ENCODE data around the gene COPB2.

Gene COPB2

DNA sequence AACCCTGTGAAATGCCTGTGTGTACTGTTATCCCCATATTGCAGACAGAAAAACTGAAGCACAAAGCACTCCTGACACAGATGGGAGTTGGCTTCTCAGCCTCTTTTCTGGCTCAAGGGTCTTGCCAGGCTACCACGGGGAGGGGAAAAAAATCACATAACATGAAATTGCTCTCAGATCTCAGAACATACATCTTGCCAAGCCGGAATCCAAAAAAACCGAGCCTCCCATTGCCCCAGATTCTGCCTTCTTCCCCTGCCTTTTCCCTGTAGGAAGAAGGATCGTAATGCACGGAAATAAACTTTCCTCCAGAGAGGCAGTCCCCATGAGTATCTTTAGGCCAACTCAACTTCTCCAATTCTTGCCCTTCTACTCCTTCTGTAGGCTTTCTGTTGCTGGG lies 62.2 kb downstream of the COPB2 start:
- DNase-seq (ENCODE audit: low spot score) = no peak

DNA sequence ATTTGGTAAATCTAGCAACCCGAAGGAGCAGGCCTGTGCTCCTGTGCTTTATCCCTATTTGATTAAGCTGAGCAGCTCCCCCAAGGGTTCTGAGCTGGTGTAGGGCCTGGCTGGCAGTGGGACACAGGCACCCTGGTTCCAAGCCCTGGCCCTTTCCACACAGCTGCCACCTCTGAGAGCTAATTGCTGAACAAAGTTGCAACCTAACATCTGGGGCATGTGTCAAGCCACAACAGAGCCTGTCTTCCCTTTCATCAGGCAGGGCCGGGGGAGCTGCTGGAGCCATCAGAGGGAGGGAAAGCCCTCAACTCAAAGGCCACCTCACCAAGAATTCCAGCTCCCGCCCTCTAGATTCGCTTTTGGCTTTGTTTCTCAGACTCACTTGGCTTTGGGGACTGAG lies 62.7 kb downstream of the COPB2 start:
- no peak for DNase-seq (ENCODE audit: low spot score)

DNA sequence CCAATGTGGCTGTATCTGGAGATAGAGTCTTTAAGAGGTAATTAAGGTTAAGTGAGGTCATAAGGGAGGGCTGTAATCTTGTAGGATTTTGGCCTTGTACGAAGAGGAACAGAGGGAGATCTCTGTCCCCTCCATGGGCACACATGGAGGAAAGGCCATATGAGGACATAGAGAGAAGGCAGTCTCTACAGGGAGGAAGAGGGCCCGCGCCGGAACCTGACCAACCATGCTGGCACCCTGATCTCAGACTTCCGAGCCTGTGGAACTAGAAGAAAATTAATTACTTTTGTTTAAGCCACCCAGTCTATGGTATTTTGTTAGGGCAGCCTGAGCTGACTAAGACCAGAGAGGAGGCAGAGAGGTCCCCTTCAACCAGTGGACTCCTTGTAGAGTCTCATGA lies 63.3 kb downstream of the COPB2 start:
- DNase-seq (ENCODE audit: low spot score) = no peak

DNA sequence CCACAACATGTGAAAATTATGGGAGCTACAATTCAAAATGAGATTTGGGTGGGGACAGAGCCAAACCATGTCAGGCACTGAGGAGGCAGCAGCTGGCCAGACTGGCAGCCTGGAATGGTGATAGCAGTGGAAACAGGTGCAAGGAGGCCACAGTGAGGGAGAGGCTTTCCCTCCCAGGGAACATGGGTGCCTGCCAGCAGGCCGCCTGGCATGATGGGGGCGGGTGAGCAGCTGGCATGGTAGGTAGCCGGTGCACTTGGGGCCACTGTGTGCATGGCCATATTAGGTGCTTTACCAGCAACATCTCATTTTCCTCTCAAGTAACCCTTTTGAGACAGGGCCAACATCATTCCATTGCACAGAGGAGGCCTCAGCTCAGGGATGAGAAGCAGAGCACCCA lies 63.9 kb downstream of the COPB2 start:
- no peak for DNase-seq (ENCODE audit: low spot score)

DNA sequence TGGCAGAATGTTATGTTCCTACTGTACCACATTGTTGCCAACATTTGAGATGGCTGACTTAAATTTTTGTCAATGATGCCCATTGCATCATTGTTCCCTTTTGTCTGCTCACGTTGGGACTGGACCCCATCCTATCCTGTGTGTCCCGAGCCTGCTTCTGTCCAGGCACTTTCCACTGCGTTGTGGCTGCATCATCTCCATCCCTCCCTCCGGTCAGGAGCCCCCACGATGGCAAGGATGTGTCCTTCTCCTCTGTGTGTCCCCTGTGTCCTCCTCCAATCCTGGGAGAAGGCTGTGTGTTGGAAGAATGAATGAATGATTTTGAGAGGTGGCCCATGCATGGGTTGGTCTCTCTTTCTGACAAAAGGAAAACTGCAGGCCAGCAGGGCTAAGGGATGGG lies 65.0 kb downstream of the COPB2 start:
- DNase-seq (ENCODE audit: low spot score) = no peak

DNA sequence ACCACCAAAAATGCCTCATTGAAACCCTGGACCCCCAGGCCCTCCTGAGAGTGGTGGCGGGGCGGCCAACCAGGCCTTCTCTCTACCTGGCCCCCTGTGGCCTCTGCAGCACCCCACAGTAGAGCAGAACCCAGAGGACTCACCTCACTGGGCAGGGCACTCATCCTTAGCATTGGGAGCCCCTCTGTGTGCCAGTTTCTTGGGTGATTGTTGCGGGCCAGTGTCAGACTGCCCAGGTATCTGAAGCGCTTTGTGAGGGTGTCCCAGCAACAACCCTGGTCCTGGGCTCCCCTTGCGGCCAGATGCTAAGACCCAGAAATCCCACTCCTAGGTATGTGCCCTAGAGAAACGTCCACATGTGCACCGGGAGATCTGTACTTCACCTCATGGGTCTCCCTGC lies 66.3 kb downstream of the COPB2 start:
- DNase-seq (ENCODE audit: low spot score) = no peak

DNA sequence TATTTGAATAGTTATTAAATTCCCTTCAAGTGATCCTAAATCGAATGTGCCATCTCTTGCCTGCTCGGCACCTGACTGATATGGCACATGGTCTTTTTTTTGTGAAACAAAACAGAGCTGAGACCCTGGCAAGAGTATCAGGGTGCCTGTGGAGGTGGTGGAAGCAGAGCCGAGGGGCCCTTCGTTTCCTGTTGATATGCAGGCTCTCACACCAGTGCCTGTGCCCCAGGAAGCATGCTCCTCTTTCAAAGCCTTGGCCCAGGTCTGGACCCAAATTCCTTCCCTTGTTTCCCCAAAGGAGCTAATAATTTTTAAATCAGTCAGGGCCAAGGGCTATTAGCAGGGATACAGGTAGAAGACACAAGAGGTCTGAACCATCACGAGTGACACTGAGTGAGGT lies 67.1 kb downstream of the COPB2 start:
- DNase-seq (ENCODE audit: low spot score) = no peak

DNA sequence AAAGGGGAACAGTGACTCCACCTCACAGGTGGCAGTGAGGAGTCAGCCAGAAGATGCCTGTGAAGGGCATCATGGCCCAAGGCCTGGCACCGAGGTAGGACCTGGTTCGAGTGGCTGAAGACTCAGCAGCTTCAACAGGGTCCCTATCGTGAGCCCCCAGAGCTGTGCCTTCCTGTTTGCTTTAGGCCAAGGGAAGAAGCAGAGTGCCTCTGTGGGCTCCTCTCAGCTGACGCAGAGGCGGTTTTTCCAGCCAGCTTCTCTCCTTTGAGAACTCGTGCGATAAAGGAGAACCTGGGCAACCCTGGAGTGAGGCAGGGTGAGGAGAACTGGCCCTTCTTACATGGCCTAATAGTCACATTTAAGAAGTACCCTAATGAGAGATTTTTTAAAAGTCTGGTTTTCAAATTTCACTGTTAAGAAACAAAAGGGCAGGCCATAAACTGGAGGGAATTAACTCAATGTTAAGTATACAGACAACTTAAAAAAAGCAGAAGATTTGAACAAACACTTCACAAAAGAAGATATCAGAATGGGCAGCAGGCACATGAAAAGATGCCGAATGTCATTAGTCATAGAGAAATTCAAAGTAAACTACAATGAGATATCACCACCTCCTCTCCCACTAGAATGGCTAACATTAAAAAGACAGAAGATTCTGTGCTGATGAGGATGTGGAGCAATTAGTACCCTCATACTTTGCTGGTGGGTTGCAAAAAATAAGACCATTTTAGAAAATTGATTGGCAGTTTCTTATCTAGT lies 68.7 kb downstream of the COPB2 start:
- no peak for DNase-seq (ENCODE audit: low spot score)

DNA sequence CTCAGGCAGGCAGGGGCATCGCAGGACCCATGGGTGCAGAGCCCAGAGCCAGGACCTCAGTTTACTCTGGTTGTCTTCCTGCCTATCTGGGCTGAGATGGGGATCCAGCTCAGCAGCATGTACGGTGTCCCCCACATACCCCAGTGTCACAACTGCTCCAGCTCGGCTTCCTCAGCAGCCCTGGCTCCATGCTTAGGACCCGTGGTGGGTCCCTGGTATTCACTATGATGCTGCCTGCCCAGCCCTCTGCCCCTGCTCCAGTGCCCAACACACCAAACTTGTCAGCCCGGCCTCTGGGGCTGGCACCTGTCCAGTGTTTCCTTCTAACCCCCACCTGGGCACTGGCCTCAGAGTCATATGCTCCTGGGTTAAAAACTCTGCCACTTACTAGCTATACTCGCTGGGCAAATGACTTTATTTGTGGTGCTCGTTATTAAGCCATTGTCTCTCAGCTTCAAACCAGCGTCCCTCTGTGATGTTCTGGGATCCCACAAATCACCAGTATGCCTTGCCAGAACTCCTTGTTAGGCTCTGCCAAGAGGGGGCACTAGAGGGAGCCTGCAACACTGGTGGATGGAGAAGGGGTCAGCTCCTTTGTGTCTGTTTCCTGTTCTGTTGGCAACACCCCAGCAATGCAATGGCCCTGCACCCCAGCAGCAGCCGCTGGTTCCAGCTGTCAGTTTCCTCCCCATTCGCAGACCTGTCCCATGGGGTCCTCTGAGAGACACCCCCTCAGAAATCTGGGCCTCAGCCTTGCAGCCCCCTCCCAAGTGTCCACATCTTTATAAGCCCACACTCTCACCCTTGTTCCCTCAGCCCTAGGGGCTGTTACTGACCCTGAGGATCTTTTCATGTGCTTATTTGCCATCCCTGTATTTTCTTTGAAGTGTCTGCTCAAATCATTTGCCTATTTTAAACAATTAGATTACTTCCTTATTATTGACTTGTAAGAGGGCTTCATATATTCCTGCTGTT lies 69.7 kb downstream of the COPB2 start:
- DNase-seq (ENCODE audit: low spot score) = peak; percentile 18

DNA sequence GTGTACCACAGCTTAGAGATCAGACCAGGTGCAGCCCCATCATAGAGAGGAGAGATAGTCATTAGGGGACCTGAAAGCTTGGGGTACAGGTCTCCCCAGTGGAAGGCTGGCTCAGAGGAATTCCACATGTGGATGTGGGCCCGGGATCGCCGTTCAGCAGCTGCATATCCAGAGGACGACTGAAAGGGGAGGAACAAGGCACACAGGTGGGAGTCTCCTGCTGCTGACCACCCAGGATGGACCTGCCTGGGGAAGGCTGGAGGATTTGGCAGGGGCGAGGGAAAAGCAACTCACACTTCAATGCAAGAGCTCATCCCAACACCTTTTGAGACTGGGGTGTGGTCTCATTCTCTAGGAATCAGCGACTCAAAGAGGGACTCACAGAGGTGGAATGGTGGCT lies 70.6 kb downstream of the COPB2 start:
- DNase-seq (ENCODE audit: low spot score) = no peak

DNA sequence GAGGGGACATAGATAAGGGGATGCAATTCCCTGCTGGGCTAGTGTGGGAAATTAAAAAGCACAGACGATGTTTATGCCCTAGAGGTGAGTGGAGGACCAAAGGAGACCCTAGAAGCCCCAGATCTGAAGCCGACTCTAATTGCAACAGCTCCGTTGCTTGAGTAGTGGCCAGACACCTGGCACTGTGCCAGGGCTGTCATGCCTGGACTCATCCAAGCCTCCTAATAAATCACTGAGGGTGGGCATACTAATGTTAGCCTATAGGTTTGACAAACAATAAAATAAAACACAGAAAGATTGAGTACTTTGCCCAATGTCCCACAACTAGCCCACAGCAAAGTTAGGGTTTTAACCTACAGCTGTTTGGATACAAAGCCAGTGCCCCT lies 71.0 kb downstream of the COPB2 start:
- DNase-seq (ENCODE audit: low spot score) = no peak

GRCh38 chr3:139317660-139318430 lies 71.6 kb downstream of the COPB2 start:
- no peak for DNase-seq (ENCODE audit: low spot score)

DNA sequence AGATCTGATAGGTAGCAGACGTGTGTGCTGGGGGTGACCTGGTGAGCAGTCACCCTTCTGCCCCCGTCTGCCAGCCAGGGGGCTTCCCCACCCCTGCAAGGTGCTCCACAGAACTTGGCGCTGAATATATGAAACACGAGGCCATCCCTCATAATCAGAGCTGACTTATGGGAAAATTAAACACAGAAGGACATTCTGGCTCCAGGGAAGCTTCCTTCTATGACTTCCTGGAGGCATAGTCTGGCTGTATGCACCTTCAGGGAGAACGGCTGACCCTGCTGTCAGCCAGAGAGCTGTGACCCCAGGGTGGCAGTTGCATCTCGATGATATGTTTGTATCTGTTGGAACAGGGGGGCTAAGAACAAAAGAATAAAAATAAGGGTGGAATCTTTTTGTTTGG lies 72.2 kb downstream of the COPB2 start:
- DNase-seq (ENCODE audit: low spot score) = no peak

GRCh38 chr3:139313921-139314320 lies 75.5 kb downstream of the COPB2 start:
- DNase-seq (ENCODE audit: low spot score) = no peak

DNA sequence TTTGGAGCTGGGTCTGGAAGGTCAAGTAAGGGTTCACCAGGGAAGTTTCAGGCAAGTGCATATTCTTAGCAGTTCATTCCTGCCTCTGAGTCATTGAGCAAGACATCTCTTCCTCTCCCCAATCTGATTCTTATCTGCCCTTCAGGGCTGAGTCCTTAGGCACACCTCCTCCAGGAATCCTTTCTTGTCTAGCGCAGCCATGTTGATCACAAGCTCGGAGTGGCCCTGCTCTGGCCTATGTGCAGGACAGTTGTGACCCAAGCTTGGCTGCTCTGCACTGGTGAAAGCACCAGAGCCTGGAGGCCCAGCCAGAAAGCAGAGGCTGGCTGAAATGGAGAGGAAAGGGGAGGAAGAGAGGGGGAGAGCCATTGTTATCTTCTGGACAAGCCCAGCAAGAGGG lies 76.5 kb downstream of the COPB2 start:
- DNase-seq (ENCODE audit: low spot score) = no peak

DNA sequence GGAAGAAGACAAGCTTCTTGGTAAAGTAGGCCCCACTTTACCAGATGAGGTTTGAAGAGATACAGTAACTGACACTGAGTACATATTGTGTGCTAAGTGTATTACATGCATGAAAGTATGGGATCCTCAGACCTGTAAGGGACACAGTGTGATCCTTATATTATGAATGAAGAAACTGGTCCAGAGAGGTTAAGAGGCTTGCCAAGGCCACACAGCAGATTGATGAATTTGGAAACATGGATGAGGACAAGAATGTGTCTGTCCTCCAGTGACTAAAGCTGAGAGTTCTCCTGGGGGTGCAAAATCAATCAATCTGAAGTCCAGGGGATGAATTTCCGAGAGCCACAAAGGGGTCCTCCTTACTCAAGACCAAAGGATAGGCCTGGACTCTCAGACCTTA lies 77.0 kb downstream of the COPB2 start:
- DNase-seq (ENCODE audit: low spot score) = no peak

- no peak for DNase-seq (ENCODE audit: low spot score)
Observed at GRCh38 chr3:139311557-139311956, 77.9 kb downstream of the COPB2 start.

DNA sequence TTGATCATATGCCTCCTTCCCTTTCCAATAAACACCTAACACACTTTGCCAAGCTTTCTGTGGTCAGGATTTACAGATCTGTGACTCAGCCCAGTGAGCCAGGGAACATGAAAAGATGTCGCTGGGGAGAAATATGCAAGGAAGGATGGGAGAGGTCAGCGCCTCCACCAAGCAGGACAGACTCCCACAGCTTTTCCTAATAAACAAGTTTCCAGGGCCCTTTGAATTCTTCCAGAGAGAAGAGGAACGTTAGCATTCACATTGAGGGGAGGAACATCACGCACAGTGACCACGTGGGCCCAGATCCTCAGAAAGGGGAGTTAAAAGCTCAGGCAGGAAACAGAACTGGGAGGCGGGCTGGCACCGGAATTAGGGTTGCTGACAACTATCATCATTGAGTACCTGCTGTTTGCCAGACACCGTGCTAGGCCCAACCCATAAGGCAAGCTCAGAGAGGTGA lies 78.9 kb downstream of the COPB2 start:
- DNase-seq (ENCODE audit: low spot score) = no peak

DNA sequence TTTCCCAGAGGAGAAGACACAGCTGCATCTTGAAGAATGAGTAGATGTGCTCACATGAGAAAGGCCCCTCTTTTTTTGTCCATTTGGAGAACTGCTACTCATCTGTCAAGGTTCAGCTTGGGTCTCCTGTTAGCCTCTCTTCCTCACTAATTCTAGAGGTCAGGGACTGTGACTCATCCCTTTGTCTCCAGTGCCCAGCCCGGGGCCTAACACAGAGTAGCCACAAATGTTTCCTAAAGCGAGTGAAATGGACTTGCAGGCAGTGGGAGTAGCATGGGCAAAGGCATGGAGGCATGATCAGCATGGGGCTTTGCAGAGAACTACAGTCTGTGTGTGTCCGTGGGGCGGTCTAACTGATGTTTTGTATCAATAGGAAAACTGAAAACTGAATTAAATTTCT lies 79.6 kb downstream of the COPB2 start:
- no peak for DNase-seq (ENCODE audit: low spot score)

DNA sequence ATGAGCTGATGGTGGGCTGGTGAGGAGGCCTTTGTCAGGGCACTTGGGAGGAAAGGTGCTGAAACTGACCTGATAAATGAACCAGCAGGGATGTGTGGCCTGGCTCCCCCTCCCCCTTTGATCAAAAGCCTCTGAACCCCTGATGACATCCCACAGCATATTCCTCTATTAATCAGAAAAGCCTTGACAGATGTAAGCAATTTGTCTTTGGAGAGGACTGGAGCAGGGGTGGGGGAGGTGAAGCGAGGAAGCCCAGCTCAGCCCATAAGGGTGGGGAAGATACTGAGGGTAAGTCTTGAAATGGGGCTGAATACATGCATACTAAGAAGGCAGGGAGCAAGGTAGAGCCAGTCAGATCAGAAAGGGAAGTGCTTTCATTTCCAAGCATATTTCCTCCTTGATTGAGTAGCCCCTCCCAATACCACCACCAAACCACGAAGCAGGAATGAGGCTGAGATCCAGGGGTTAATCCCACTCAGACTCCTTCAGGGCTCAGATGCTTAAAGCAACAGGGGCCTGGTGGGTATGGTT lies 80.3 kb downstream of the COPB2 start:
- DNase-seq (ENCODE audit: low spot score) = no peak

- no peak for DNase-seq (ENCODE audit: low spot score)
Observed at GRCh38 chr3:139308560-139308959, 80.9 kb downstream of the COPB2 start.
